AG09309 (cell line): ENCODE data around the gene PSMA2.

Experiments
- DNase-seq: peaks from one replicate; pipeline ENCODE4 v3.0.0-alpha.2; 2010; ENCODE audit warnings: low read depth
- H3K4me3 ChIP-seq: 2 replicates; pipeline ENCODE4 v1.5.1; 2011; ENCODE audit warnings: mild to moderate bottlenecking, low read depth, low read length, moderate library complexity; ENCODE audit not compliant: control insufficient read depth
- CTCF ChIP-seq: IDR thresholded peaks from 2 replicates; pipeline ENCODE4 v1.5.1; 2011; ENCODE audit warnings: mild to moderate bottlenecking, low read depth, low read length, inconsistent platforms; ENCODE audit not compliant: insufficient read depth, control insufficient read depth; ENCODE audit errors: missing control alignments

Gene PSMA2

GRCh38 chr7:42972699-42973500 lies 40.9 kb upstream of the PSMA2 start:
- DNase-seq: peak; percentile 99
- no peak for TF ChIP-seq CTCF
- no peak overlapping the region for H3K4me3 ChIP-seq

GRCh38 chr7:42967391-42967790 lies 35.4 kb upstream of the PSMA2 start:
- TF ChIP-seq CTCF: no peak

GRCh38 chr7:42964849-42965805 lies 33.2 kb upstream of the PSMA2 start:
- TF ChIP-seq CTCF: no peak
- no peak for DNase-seq
- no peak overlapping the region for H3K4me3 ChIP-seq

More at GRCh38 chr7:42967391-42967790, 35.4 kb upstream of the PSMA2 start:
- H3K4me3 ChIP-seq: no peak overlapping the region
- no peak for DNase-seq

GRCh38 chr7:42964293-42964692 lies 32.3 kb upstream of the PSMA2 start:
- DNase-seq: no peak
- TF ChIP-seq CTCF: no peak

GRCh38 chr7:42961170-42961569 lies 29.2 kb upstream of the PSMA2 start:
- DNase-seq: no peak
- H3K4me3 ChIP-seq: no peak overlapping the region
- TF ChIP-seq CTCF: no peak

More at GRCh38 chr7:42964293-42964692, 32.3 kb upstream of the PSMA2 start:
- H3K4me3 ChIP-seq: no peak overlapping the region

GRCh38 chr7:42960762-42961161 lies 28.8 kb upstream of the PSMA2 start:
- no peak overlapping the region for H3K4me3 ChIP-seq
- no peak for TF ChIP-seq CTCF
- no peak for DNase-seq
